GM12801 (cell line): ENCODE results near the gene WDR45B.

Experiments
- TF ChIP-seq, protein P1 (sequence below): IDR thresholded peaks from one replicate; pipeline ENCODE4 v1.5.1; 2011; ENCODE audit warnings: control low read depth; ENCODE audit not compliant: insufficient read length; ENCODE audit errors: extremely low read depth

The WDR45B gene

DNA sequence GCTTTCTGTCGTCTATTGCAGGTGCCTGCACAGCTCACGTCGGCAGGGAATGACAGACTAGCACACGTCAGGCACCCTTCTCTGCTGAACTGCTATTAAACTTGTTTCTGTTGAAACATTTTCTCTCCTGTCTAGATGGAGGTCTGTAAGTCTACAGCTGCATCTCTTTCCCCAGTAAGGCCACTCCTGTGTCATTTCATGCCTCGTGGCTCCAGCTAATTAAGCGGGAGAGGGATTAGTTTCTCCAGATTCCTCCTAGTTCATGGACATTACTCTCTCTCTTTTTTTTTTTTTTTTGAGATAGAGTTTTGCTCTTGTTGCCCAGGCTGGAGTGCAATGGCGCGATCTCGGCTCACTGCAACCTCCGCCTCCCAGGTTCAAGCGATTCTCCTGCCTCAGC lies 74.2 kb downstream of the WDR45B start:
- TF ChIP-seq, protein P1, sequence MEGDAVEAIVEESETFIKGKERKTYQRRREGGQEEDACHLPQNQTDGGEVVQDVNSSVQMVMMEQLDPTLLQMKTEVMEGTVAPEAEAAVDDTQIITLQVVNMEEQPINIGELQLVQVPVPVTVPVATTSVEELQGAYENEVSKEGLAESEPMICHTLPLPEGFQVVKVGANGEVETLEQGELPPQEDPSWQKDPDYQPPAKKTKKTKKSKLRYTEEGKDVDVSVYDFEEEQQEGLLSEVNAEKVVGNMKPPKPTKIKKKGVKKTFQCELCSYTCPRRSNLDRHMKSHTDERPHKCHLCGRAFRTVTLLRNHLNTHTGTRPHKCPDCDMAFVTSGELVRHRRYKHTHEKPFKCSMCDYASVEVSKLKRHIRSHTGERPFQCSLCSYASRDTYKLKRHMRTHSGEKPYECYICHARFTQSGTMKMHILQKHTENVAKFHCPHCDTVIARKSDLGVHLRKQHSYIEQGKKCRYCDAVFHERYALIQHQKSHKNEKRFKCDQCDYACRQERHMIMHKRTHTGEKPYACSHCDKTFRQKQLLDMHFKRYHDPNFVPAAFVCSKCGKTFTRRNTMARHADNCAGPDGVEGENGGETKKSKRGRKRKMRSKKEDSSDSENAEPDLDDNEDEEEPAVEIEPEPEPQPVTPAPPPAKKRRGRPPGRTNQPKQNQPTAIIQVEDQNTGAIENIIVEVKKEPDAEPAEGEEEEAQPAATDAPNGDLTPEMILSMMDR: no peak

DNA sequence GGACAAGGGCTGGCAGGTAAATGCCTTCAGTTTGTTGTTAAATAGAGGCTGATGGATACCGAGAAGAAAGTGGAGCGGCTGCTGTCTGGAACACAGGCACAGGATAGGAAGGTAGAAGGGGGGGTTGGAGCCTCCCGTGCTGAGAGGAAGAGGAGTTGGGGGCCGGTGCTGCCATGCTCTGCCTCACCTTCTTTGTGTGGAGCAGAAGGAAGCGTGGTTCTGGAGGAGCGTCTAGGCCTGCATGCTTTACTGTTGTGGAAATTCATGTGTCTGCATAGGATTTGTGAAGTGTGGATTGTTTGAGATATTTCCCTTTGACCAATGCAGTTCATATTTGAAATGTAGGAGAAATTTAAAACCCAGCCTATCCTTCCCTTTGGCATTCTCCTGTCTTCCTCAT lies 76.4 kb downstream of the WDR45B start:
- TF ChIP-seq, protein P1: no peak

GRCh38 chr17:82570277-82570676 lies 78.0 kb downstream of the WDR45B start:
- TF ChIP-seq, protein P1: no peak

- TF ChIP-seq, protein P1: no peak
These were observed 78.6 kb downstream of the WDR45B start for GRCh38 chr17:82569621-82570020.

- TF ChIP-seq, protein P1: no peak
These were observed 79.2 kb downstream of the WDR45B start for GRCh38 chr17:82568997-82569393.

- TF ChIP-seq, protein P1: no peak
These were observed 81.0 kb downstream of the WDR45B start for GRCh38 chr17:82567286-82567685.

- TF ChIP-seq, protein P1: no peak
These were observed 81.9 kb downstream of the WDR45B start for GRCh38 chr17:82566129-82566960.
